Measurements from ENCODE around the gene CSF2RB.

- no peak for TF ChIP-seq POLR2A (IDR thresholded peaks at IDR 0.05)
- TF ChIP-seq CTCF (IDR thresholded peaks at IDR 0.05) = no peak
- no peak for TF ChIP-seq POLR2AphosphoS5 (IDR thresholded peaks at IDR 0.05)
- no peak for TF ChIP-seq EP300 (IDR thresholded peaks at IDR 0.05)
Measured at GRCh38 chr22:36892292-36892691, 21.1 kb upstream of the CSF2RB start.

Data from suprapubic skin (tissue), 4 donors.